ENCODE data around the gene PIGBOS1. TPM values are rescaled to one million over a fixed set of nuclear protein-coding genes. Genes with fewer than 3 reads are reported as not detected.
"Not testable (repeated sequence)": the region's sequence is repeated elsewhere in the genome, so short reads cannot be mapped to it uniquely, and the experiment has no call there.

The PIGBOS1 gene
- total RNA-seq, 1 experiment from 2014 or later, result 23.3 TPM

DNA sequence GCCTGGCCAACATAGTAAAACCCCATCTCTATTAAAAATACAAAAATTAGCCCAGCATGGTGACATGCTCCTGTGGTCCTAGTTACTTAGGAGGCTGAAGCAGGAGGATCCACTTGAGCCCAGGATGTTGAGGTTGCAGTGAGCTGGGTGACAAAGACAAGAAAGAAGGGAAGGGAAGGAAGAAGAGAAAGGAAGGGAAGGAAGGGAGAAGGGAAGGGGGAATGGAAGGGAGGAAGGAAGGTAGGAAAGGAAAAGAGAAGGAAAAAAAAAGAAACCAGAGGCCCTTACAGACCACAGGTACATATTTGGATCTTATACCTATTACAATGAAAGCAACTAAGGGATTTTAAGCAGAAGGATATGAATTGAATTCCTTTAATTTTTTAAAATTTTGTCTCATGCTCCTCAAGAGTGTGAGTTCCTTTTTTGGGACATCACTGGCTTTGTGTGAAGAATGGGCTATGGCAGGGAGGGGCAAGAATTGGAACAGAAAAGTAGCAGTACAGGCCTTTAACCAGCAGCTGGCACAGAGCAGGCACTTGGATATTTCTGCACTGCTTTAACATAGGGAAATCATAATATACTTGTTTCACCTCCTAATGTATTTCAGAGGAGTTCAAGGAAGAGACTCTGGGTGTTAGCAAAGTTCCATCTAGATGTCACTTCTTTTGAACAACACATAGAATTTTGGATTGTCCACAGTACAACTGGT is 37.2 kb downstream of the PIGBOS1 start:
- Histone ChIP-seq H3K36me3 (no peaks in the 10 kb centered on the region; the same call in 1 of the 2 replicates), H3K9me3 (no peaks in the 10 kb centered on the region), H3K27me3 (no peaks in the 10 kb centered on the region), H3K4me3 (no peak overlapping the region)
- no peak for DNase-seq

- not testable (repeated sequence) for H3K4me3 ChIP-seq, H3K36me3 ChIP-seq, DNase-seq, H3K27me3 ChIP-seq, H3K9me3 ChIP-seq
Measured at GRCh38 chr15:55280589-55280988, 38.3 kb downstream of the PIGBOS1 start.

- peak; percentile 55 for DNase-seq
- H3K27me3 ChIP-seq, result no peaks in the 10 kb centered on the region
Measured at GRCh38 chr15:55279746-55280351, 39.1 kb downstream of the PIGBOS1 start.

DNA sequence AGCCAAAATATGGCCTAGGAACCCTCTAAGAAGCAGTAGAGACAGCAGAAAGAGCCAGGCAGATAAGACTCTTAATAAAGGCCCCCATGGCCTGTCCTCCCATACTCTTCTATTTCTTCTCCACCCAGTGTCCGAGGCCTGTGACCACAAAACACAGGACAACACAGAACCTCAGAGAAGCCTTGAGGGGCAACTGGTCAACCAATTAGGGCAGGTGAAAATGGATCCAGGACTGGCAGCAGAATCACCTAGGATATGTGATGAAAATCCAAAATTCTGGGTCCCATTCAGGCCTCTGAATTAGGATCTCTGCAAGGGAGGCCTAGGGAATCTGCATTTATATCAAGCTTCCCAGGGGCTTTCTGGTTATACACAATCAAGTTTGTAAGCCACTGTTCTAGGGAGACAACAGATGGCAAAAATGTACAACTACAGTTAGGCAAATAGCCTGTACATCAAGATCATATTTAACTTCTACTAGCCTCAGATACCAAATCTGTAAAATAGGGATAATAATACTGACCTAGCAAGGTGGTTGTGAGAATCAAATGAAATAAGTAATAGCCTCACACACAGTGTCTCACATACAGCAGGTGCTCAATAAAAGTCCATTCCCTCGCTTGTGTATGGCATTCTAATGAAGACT is 39.7 kb downstream of the PIGBOS1 start:
- no peaks in the 10 kb centered on the region for H3K27me3 ChIP-seq
- H3K9me3 ChIP-seq, result no peaks in the 10 kb centered on the region
- H3K4me3 ChIP-seq, result no peak overlapping the region
- H3K36me3 ChIP-seq, result no peaks in the 10 kb centered on the region; the same call in 1 of the 2 replicates
- DNase-seq, result no peak

More at GRCh38 chr15:55279746-55280351, 39.1 kb downstream of the PIGBOS1 start:
- H3K36me3 ChIP-seq, result no peaks in the 10 kb centered on the region; the same call in 1 of the 2 replicates
- no peaks in the 10 kb centered on the region for H3K9me3 ChIP-seq
- H3K4me3 ChIP-seq, result no peak overlapping the region

- Histone ChIP-seq H3K4me3 (no peak overlapping the region), H3K9me3 (peaks cover 2% of the 10 kb centered on the region; the same call in 1 of the 2 replicates), H3K36me3 (no peaks in the 10 kb centered on the region; the same call in 1 of the 2 replicates), H3K27me3 (no peaks in the 10 kb centered on the region)
- no peak for DNase-seq
Measured at GRCh38 chr15:55277715-55278114, 41.2 kb downstream of the PIGBOS1 start.

DNA sequence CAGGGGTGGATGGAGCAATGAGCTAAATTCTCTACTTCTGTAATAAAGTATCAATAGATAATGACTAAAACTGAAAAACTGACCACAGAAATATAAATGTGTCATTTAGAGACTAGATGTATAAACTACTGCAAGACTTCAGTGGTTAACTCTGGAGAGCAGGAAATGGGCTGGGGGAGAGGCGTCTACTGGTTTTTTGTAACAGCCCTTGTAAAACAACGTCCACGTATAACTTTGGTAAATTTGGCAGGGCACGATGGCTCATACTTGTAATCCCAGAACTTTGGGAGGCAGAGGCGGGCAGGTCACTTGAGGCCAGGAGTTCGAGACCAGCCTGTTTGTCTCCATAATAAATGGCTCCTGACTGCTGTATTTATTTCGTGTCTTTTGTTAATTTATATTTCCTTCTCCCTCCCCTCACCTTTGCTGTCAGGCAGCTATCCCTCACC is 41.8 kb downstream of the PIGBOS1 start:
- H3K27me3 ChIP-seq, result no peaks in the 10 kb centered on the region
- H3K36me3 ChIP-seq, result no peaks in the 10 kb centered on the region; the same call in 1 of the 2 replicates
- H3K9me3 ChIP-seq, result peaks cover 2% of the 10 kb centered on the region; the same call in 1 of the 2 replicates
- no peak overlapping the region for H3K4me3 ChIP-seq
- DNase-seq, result no peak

DNA sequence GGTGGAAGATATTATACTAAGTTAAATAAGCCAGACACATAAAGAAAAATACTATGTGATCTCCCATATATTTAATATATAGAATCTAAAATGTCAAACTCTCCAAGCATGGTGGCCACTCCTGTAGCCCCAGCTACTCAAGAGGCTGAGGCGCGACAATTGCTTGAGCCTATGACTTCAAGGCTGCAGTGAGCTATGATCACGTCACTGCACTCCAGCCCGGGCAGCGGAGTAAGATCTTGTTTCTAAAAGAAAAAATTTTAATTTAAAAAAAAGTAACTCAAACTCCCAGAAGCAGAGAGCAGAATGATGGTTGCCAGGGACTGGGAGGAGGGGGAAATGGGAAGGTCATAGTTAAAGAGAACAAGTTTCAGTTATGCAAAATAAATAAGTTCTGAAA is 42.6 kb downstream of the PIGBOS1 start:
- Histone ChIP-seq H3K9me3 (peaks cover 2% of the 10 kb centered on the region; the same call in 1 of the 2 replicates), H3K36me3 (no peaks in the 10 kb centered on the region; the same call in 1 of the 2 replicates)
- no peak for DNase-seq

DNA sequence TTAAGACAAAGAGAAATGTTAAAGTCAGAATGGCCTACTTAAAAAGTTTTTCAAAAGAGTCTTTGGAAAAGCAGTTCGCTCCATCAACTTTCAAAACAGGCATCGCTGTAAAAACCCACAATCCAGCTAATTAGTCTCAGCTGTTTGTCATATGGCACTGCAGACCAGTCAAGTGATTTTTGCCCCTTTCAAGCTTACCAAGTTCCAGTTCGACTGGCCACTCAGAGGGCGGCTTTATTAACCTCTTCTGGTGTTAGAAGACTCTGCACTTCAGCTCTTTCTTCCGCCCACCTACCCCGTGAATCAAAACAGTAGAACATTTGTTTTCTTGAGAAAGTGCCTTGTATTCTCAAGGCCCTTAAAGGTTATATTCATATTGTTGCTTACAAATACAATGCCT is 48.6 kb downstream of the PIGBOS1 start:
- Histone ChIP-seq H3K36me3 (no peaks in the 10 kb centered on the region), H3K4me3 (no peak overlapping the region), H3K27me3 (no peaks in the 10 kb centered on the region), H3K9me3 (peaks cover 2% of the 10 kb centered on the region; the same call in 1 of the 2 replicates)
- DNase-seq, result no peak

More for the DNA sequence above, 42.6 kb downstream of the PIGBOS1 start:
- H3K4me3 ChIP-seq, result no peak overlapping the region
- no peaks in the 10 kb centered on the region for H3K27me3 ChIP-seq

DNA sequence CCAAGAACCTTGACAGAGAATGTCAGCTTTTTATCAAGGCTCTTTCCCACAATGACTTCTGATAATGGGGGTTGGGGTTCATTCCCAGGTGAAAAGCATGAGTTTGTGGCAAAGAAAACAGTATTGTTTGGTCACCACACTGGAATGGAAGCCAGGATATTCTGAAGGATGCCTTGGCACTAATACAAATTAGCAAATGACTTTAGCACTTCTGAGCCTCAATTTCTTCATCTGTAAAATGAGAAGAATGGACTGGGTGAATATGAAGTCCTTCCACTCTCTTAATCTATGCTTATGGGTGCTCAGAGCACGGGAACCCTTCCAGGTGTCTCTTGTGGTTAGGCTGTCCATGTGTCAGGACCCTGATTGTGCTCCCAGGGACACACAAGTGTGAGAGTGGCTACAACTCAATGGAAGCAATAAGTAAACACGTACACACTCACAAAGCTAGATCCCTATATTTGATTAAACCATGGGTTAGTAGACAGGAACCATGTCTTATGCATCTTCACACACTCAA is 50.7 kb downstream of the PIGBOS1 start:
- Histone ChIP-seq H3K36me3 (no peaks in the 10 kb centered on the region), H3K4me3 (no peak overlapping the region), H3K9me3 (no peaks in the 10 kb centered on the region), H3K27me3 (no peaks in the 10 kb centered on the region)
- DNase-seq, result no peak

- no peak for DNase-seq
- no peak overlapping the region for H3K4me3 ChIP-seq
Measured at GRCh38 chr15:55267401-55268175, 51.3 kb downstream of the PIGBOS1 start.

More at GRCh38 chr15:55267401-55268175, 51.3 kb downstream of the PIGBOS1 start:
- Histone ChIP-seq H3K9me3 (no peaks in the 10 kb centered on the region), H3K27me3 (no peaks in the 10 kb centered on the region), H3K36me3 (no peaks in the 10 kb centered on the region)

Other genes starting within 250 kb of the PIGBOS1 start
- gene RSL24D1, start 122.2 kb downstream of the PIGBOS1 start, total RNA-seq (2014; rRNA removed; shearing (Covaris generic); ENCODE audit: low replicate concordance), result 173 and 262 TPM in 2 replicates
- 4.3 and 27.5 TPM in 2 replicates for gene RAB27A, start 29.3 kb downstream of the PIGBOS1 start, total RNA-seq (2014; rRNA removed; shearing (Covaris generic); ENCODE audit: low replicate concordance)
- gene PIGB, start 99 bp upstream of the PIGBOS1 start, total RNA-seq (2014; rRNA removed; shearing (Covaris generic); ENCODE audit: low replicate concordance), result 11.2 and 12.8 TPM in 2 replicates
- gene CCPG1, start 89.2 kb upstream of the PIGBOS1 start, total RNA-seq (2014; rRNA removed; shearing (Covaris generic); ENCODE audit: low replicate concordance), result 13.8 and 19.6 TPM in 2 replicates
- gene PIERCE2, start 89.4 kb upstream of the PIGBOS1 start, total RNA-seq (2014; rRNA removed; shearing (Covaris generic); ENCODE audit: low replicate concordance), result 3.7 TPM in 1 of 2 replicates, not detected in the other
- gene DNAAF4, start 189.1 kb upstream of the PIGBOS1 start, total RNA-seq (2014; rRNA removed; shearing (Covaris generic); ENCODE audit: low replicate concordance), result 1.9 and 2.3 TPM in 2 replicates

Measured in MG63 (cell line).